Neural cell (in vitro differentiated cells): ENCODE data around the gene ARHGAP24.

ENCODE experiments used
- CTCF ChIP-seq: fragments of 450-650 bp; IDR thresholded peaks from 2 replicates; pipeline ENCODE4 v1.5.1; 2014; ENCODE audit warnings: antibody characterized with exemption, mild to moderate bottlenecking, moderate library complexity; ENCODE audit not compliant: poor library complexity, severe bottlenecking
- EP300 ChIP-seq: fragments of 450-650 bp; conservative IDR thresholded peaks from 2 replicates; pipeline ENCODE4 v1.6.1; 2014; ENCODE audit warnings: antibody characterized with exemption, mild to moderate bottlenecking, moderate library complexity; ENCODE audit not compliant: poor library complexity, severe bottlenecking
- EZH2 ChIP-seq: fragments of 200-600, 300-800 bp; shearing (Covaris generic), sonication (generic); IDR thresholded peaks from 2 replicates; pipeline ENCODE4 v1.6.1; 2014; ENCODE audit warnings: antibody characterized with exemption, low read length, borderline replicate concordance, mild to moderate bottlenecking; ENCODE audit not compliant: insufficient read depth, poor library complexity, severe bottlenecking
- MXI1 ChIP-seq: fragments of 450-650 bp; conservative IDR thresholded peaks from 2 replicates; pipeline ENCODE4 v1.6.1; 2014; ENCODE audit warnings: antibody characterized with exemption, mild to moderate bottlenecking; ENCODE audit not compliant: poor library complexity, severe bottlenecking
- POLR2AphosphoS5 ChIP-seq: IDR thresholded peaks from 2 replicates; pipeline ENCODE4 v1.6.1; 2012
- RAD21 ChIP-seq: fragments of 450-650 bp; conservative IDR thresholded peaks from 2 replicates; pipeline ENCODE4 v1.6.1; 2014; ENCODE audit warnings: antibody characterized with exemption, mild to moderate bottlenecking, moderate library complexity
- REST ChIP-seq: IDR thresholded peaks from 2 replicates; pipeline ENCODE4 v1.6.1; 2012; ENCODE audit warnings: borderline replicate concordance
- TAF1 ChIP-seq: IDR thresholded peaks from 2 replicates; pipeline ENCODE4 v1.6.1; 2012; ENCODE audit warnings: low read depth

GRCh38 chr4:85956293-85956945 is 481.5 kb downstream of the ARHGAP24 start:
- TF ChIP-seq CTCF = no peak
- no peak for TF ChIP-seq RAD21
- TF ChIP-seq REST = no peak
- TF ChIP-seq POLR2AphosphoS5 = no peak
- no peak for TF ChIP-seq TAF1
- TF ChIP-seq EP300 = no peak
- no peak for TF ChIP-seq EZH2
- no peak for TF ChIP-seq MXI1
